HuH-7.5 (cell line): ENCODE results near the gene PHETA1.
A peak's percentile ranks its signal among the peaks of the same experiment; 100 is the strongest.

Experiments used
- DNase-seq: peaks from one replicate; pipeline ENCODE4 v3.0.0; 2011; ENCODE audit warnings: low spot score

PHETA1 gene, protein sequence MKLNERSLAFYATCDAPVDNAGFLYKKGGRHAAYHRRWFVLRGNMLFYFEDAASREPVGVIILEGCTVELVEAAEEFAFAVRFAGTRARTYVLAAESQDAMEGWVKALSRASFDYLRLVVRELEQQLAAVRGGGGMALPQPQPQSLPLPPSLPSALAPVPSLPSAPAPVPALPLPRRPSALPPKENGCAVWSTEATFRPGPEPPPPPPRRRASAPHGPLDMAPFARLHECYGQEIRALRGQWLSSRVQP

DNA sequence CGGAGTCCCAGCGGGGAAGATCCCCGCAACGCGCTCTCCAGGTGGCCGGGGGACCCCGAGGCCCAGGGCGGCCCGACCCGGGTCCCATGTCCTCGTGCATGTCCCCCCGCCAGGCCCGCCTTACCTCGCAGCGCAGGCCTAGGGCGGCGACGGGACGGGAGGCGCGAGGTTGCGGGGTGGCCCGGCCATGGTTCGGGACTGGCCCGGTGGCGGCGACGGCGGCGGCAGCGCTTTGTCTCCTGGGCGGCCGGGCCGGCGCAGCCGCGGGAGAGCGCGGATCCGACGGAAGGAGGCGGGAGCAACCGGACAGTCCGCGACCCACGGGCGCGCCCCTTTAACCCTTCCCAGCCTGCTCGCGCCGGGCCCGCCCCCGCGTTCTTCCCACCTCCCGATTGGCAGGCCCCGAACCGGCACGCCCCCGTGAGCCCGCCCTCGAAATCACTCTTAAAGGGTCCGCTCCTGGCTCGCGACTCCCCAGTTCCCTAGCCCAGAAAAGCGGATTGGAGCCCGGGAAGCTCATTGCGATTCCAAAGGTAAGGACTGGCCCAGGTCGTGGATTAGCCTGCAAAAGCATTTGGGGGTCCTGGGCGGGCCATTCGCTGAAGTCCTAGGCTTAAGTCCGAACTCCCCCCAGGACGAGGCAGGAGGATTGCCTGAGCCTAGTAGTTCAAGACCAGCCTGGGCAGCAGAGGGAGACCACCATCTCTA lies at the start of gene PHETA1:
Gene PHETA1, minus strand, starts transcription at position 308 of the 708 bp plus-strand sequence. CDS start 5,668 bp downstream, outside the sequence.
- peak; percentile 94 for DNase-seq

DNA sequence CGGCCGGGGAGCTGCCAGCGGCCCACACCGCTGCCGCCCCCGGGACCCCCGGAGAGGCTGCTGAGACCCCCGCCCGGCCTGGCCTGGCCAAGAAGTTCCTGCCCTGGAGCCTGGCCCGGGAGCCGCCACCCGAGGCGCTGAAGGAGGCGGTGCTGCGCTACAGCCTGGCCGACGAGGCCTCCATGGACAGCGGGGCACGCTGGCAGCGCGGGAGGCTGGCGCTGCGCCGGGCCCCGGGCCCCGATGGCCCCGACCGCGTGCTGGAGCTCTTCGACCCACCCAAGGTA lies 49.6 kb upstream of the PHETA1 start:
- DNase-seq, result no peak

DNA sequence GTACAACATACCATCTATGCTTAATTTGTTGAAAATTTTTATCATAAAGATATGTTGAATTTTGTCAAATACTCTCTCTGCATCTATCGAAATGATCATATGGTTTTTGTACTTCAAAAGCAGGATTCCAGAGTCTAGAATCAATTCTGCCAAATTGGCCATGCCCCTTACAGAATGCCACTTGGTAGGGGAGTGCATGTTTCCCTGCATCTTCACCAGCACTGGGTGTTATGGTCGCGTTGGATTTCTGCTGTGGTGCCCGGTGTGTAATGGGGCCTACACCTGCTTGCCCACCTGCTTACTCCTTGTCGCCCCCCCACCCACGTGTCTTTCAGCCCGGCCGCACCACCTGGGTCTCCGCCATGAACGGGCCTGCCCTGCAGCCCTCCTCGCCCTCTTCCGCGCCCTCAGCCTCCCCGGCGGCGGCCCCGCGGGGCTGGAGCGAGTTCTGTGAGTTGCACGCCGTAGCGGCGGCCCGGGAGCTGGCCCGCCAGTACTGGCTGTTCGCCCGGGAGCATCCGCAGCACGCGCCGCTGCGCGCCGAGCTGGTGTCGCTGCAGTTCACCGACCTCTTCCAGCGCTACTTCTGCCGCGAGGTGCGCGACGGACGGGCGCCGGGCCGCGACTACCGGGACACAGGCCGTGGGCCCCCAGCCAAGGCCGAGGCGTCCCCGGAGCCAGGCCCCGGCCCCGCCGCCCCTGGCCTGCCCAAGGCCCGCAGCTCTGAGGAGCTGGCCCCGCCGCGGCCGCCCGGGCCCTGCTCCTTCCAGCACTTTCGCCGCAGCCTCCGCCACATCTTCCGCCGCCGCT lies 49.1 kb upstream of the PHETA1 start:
- DNase-seq, result no peak

DNA sequence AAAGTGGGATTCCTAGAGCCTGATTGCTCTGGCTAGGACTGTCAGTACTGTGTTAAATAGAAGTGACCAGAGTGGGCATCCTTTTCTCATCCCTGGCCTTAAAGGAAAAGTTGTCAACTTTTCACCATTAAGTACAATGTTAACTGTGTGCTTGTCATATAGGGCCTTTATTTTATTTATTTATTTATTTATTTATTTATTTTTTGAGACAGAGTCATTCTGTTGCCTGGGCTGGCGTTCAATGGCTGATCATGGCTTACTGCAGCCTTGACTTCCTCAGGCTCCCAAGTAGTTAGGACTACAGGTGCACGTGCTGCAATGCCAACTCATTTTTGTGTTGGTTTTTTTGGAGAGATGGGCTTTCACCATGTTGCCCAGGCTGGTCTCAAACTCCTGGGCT lies 48.4 kb upstream of the PHETA1 start:
- DNase-seq, result no peak

DNA sequence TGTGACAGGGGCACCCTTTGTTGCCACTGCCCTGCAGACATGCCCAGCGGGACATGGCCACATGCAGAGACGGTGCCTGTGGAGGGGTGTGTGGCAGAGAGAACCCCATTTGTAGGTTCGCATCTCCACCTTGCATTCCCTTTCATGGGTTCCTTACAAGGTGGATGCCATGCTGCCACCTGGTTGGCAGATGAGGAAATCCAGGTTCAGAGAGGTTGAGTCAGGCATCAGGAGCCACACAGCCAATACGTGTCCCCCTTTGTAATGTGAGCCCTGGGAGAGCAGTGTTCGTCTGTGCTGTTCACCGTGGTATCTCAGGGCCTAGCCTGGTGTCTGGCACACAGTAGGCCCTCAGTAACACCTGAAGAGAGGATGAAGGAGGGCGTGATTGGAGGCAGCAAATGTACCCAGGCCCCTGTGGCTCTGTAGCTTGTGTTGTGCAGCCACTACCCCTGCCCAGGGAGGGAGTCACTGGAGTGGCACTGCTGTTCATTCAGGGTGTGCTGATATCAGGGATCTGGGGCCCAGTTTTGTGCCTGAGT lies 45.9 kb upstream of the PHETA1 start:
- no peak for DNase-seq

DNA sequence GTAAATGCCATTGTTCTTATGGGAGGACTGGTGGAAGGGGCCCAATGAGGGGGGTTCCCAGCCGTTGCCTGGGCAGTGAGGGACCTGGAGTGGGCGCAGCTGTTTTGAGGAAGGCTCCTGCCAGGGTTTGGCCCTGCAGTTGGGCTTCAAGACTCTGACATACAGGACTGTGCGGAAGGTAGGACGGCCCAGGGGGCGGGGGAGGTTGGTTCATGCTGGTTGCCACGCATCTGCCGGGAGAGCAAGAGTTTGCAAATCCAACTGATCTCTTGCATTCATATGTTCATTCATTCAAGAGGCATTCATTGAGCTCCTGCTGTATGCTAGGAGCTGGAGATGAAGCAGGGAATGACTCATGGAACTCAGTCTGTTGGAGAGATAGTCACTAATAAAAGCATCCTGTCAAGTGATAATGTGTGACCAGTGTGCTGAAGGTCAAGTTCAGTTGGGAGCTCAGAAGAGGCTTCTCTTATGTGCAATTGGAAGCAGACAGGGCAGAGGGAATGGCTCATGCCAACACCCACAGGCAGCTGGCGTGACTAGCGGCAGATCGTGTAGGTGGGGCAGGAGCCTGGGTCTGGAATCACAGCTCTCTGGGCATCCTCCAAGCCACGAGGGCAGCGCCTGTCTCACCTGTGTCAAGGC lies 44.7 kb upstream of the PHETA1 start:
- DNase-seq, result no peak

DNA sequence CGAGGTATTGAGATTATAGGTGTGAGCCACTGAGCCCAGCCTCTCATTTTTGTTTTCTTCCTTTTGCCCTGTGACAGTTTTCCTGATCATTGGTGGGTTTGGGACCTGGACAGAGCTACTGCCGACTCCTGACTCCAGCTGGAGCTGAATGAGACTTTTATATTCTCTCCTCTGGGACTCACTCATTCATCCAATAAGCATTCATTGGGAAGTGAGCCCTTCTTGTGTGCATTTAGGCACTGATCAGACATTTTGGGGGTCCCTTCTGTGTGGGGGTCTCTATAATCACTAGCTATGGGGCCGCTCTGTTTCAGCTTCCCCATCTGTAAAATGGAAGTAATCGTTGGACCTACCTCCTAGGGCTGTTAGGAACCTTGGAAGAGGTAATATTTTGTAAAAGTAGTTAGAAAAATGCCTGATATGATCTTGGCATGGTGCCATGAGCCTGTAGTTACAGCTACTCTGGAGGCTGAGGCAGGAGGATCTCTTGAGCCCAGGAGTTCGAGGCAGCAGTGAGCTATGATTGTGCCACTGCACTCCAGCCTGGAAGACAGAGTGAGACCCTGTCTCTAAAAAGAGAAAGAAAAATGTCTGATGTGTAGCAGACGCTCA lies 44.0 kb upstream of the PHETA1 start:
- DNase-seq, result no peak

DNA sequence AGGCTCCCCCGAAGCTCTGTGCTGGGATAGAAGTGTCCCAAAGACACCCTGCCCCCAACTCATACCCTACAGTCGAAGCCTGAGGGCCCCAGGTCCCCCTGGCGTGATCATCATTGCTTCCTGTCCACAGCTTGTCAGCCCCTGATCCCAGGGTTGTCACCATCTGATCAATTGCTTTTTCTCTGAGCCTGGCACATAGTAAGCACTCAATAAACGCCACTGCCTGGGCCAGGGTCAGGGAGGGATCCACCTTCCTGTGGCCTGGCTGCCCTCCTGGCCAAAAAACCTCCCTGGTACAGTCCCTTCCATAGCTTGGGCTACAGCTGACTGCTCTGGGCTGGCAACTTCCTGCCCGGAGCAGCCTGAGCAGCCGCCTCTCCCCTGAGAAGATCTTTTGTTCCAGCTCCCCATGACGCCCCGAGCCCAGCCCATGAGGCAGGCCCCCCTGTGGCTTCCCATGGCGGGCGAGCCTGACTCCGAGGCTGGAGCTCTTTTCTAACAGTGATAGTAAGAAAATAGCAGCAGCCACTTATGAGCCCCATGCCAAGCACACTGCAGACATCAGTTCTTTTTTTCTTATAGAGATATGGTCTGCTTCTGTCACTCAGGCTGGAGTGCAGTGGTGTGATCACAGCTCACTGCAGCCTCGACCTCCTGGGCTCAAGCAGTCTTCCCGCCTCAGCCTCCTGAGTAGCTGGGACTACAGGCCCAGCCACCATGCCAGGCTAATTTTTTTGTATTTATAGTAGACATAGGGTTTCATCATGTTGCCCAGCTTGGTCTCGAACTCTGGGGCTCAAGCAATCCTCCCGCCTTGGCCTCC lies 43.3 kb upstream of the PHETA1 start:
- DNase-seq, result no peak

DNA sequence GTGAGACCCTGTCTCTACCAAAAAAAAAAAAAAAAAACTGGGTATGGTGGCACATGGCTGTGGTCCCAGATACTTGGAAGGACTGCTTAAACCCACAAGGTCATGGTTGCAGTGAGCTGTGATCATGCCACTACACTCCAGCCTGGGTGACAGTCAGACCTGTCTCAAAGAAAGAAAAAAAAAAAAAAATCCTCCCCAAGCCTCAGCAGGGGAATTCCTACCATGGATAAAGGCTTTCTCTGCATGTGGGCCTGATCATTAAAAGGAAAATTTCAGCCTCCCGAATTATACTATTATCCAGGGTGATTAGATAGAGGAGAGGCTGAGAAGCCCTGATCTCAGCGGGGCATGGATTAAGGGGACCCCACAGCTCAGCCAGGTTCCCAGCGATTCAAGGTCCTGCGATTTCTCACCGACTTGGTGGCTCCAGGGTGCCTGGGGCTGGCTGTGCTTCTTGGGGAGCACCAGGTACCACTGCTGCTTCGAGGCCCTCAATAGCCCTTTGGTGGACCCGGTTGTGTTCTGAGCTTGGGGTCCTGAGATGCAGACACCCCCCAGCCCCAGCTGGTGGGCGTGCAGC lies 42.4 kb upstream of the PHETA1 start:
- DNase-seq, result no peak

DNA sequence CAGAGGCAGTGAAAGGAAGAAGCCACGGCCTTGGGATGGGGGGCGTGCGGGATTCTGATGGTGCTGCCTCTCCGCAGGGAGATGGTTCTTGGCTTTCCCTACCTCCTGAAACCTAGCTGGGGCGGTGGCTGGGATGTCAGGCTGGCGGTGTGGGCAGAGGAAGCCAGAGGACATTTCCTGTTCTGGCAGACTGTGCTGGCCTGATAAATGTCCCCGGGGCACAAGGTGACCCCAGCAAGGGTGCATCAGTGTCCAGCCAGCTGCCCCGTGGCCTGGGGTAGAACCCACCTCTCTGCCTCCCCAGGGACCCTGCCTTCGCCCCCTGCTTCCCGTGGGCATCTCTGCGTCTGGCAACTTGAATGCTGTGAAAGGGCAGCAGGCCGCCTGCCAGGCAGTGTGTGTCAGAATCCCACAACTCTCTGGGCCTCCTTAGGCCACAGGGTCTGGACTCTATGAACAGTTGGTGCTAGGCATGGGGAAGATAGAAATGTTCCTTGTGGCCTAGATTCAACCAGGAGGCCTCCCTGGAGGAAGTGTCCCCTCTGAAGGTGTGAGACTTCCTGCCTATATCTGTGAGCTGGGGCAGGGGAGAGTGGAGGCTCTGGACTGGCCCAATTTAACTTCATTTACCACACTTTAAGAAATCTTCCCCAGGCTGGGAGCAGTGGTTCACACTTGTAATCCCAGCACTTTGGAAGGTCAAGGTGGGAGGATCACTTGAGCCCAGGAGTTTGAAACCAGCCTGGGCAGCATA lies 41.7 kb upstream of the PHETA1 start:
- DNase-seq, result no peak

DNA sequence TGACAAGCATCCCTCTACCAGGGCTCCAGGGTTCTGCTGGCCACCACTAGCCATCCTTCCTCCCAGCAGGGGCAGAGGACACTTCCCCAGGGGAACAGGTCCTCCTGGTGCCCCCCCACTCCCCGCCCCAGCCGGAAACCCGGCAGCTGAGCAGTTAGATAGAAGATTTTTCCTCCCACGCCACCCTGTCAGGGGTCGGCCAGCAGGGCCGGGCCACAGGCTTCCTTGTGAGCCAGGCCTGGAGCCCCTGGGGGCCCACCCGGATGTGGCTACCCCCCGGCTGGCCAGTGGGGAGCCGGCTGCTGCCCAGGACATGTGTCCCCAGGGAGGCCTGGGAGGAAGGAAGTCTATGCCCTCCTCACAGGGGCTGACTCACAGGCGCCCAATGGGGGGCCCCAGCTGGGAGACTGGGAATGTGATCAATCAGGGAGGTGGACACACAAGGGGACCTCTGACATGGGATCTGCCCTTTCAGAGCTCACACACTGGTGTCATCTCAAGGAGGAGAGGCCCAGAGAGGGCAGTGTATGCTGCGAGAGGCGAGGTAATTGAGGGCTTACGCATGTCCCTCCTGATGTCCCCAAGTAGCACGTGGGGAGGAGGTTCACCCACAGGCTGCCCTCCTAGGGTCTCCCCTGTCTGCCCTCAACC lies 41.0 kb upstream of the PHETA1 start:
- no peak for DNase-seq

DNA sequence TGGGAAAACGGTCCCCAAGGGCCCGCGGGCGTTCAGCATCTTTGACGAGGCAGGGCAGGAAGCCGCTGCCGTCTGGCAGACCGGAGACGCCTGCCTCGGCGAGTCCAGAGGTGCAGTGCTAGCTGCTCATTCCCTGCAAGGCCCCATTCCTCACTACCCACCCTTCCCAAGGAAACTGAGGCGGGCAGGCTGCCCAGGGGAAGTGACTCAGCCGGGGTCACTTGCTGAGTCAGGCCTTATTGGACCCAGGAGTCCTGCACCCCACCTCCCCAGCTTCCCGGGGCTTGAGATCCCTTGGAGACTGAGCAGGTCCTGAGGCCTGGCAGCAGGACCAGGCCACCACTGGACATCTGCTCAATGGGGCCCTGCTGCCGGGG lies 40.5 kb upstream of the PHETA1 start:
- DNase-seq, result no peak

DNA sequence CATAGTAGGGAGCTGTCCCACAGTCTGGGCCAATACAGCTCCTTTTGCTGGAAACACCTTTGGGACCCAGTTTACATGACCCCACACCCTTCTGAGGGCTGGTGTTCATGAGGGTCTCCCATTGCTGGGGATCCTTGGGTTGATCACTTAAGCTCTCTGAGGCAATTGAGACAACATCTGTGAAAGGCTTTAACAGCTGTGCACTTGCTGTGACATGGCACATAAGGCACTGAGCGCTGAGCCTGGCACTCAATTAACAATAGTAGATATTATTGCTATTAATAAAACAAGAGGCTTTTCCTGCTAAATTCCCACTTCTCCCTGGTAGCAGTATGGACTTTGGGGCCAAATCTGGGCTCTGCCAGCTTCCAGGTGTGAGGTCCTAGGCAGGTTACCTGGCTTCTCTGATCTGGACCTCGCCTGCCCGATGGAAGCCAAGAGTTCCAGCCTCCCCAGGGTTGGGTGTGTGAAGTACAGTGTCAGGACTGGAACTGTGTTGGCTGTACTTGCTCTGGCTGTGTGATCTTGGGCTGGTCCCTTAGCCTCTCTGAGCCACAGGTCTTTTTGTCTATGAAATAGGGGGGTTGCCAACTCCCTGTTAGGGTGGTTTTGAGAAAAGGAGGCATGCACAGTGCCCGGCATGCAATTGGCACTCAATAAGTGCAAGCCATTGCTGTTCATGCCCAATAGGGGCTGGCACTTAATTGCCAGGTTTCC lies 39.9 kb upstream of the PHETA1 start:
- DNase-seq, result no peak

DNA sequence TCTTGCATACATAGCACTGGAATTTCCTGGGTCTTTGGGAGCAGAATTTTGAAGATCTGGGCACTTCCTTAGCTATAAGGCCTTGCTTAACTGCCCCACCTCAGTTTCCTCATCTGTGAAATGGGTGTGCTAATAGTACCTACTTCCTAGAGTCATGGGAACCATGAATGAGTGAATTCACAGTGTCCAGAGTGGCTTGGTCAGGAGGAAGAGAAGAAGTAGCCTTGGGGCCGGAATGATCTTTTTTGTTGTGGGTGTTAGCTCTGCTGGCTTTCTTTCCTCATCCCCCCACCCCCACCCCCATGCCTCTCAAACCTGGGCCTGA lies 39.2 kb upstream of the PHETA1 start:
- no peak for DNase-seq

DNA sequence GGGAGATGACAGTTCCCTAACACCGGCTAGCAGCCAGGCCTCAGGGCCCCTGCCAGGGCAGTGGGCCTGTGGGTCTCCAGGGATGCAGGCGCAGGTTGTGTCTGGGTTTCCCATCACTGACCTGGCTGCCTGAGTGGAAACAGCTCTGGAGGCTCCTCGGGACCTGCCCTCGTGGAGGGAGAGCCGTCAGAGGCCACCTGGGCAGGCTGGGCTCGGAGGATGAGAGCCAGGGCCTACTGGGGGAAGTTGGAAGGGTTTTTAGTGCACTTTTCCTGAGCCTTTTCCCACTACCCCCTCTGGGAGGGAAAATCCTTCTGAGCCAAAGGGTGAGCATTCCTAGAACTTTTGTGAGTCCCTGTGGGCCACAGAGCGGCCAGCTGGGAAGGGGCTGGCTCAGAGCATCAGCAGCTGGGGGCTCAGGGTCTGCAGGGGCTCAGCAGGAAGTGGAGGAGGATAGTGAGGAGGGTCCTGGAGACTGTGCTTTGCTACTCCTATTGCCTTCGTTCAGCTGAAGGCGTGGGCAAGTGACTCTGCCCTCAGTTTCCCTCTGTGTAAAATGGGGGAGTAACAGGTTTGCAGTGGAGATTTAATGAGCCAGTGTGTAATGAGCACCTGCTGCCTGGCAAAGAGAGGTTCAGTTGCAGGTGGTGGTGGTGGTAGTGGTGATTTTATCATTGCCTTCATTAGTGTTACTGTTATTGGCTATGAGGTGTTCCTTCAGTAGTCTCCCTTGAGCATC lies 38.7 kb upstream of the PHETA1 start:
- no peak for DNase-seq

DNA sequence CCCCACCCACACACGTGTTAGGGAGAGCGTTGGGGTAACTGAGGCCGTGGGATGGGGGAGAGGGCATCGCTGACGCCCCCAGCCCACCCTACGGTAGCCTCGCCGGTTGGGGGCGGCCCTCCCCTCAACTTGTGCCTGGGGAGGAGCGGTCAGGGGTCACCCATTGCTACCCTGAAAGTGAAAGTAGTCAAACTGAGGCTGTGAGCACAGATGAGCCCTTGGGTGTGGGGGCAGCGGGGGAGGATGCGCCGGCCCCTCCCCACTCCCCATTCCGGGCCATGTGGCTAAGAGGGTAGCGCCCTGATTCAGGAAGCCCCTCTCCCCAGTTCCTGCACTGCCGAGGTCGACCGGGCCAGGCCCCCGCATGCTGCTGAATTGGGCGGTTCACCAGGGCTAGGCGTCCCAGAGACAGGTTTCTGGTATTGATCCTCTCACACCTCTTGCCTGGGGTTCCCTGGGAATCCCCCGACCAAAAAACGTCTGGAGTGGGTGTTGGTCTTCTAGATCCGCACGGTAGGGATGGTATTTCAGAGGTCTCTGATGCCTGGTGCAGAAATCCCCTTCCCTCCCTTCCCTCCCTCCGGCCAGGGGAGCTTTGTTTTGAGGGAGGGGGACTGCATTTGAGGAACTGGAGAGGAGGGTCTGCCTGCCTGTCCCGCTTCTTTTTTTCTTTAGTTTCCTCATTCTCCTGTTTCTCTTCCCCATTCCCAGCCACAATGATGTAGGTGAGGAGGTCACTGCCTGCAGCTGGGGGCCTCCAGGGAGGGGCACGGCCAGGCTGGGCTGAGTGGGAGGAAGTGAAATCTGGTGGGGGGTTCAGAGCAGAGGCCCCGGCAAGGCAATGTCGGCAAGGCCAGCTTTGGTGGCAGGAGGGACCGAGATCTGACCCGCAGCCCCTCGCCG lies 37.8 kb upstream of the PHETA1 start:
- DNase-seq, result no peak

DNA sequence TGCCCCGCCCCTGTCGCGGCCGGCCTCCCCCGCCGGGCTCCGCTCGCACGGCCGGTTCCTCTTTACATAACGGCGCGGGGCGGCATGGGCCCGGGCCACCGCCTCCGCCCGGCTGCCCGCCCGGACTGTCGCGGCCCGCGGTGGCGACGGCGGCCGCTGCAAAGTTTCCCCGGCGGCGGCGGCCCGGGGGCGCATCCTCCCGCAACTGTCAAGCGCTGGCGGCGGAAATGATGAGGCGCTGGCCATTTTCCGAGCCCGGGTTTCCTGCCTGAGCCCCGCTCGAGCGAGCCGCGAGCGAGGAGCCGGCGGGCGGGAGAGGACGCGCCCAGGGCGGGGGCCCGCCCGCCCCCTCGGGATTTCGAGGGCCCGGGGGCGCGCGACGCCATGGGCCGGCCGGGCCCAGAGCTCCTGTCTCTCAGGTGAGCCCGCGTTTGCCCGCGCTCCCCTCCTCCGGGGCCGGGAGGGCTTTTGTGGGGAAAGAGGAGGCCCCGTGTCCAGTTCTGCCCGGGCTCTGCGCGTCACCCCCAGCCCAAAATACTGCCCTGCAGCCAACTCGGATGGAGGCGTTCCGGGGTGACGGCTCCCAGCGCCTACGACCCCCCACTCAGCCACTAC lies 37.1 kb upstream of the PHETA1 start, which contains the start of gene SH2B3:
Gene SH2B3, plus strand, starts transcription at position 65 of the 615 bp plus-strand sequence. CDS start 12,223 bp downstream, outside the sequence.
- peak; percentile 71 for DNase-seq
